Mesenchymal stem cell (in vitro differentiated cells and primary cell): ENCODE results near the gene AP3B1.
"Not testable (repeated sequence)": the region's sequence is repeated elsewhere in the genome, so short reads cannot be mapped to it uniquely, and the experiment has no call there.

Source experiments
- DNase-seq: peaks from one replicate; pipeline ENCODE4 v3.0.0-alpha.2; 2013
- H2AFZ ChIP-seq: one replicate; pipeline ENCODE4 v1.6.1; 2013; ENCODE audit warnings: low read depth, mild to moderate bottlenecking, control low read depth, inconsistent platforms, low read length, moderate library complexity
- H2AK5ac ChIP-seq: 2 replicates; pipeline ENCODE4 v1.6.1; 2013; ENCODE audit warnings: low read length, moderate library complexity, mild to moderate bottlenecking, inconsistent platforms; ENCODE audit not compliant: severe bottlenecking
- H2BK120ac ChIP-seq: one replicate; pipeline ENCODE4 v1.6.1; 2013; ENCODE audit warnings: low read depth, mild to moderate bottlenecking, inconsistent platforms, low read length, moderate library complexity
- H2BK12ac ChIP-seq, 2 experiments: one replicate each; pipeline ENCODE4 v1.6.1; 2013; ENCODE audit warnings: inconsistent platforms in 2 of 2, low read length in 2 of 2, mild to moderate bottlenecking in 2 of 2, moderate library complexity in 2 of 2, control low read depth in 1 of 2
- H2BK15ac ChIP-seq: one replicate; pipeline ENCODE4 v1.6.1; 2013; ENCODE audit warnings: mild to moderate bottlenecking, low read depth, inconsistent platforms; ENCODE audit not compliant: poor library complexity, severe bottlenecking
- H2BK5ac ChIP-seq: 2 replicates; pipeline ENCODE4 v1.6.1; 2013; ENCODE audit warnings: low read depth, mild to moderate bottlenecking, low read length, control low read depth, inconsistent platforms; ENCODE audit not compliant: poor library complexity, severe bottlenecking
- H3K14ac ChIP-seq, 2 experiments: one replicate each; pipeline ENCODE4 v1.6.1; 2013; ENCODE audit warnings: inconsistent platforms in 2 of 2, low read length in 2 of 2, control low read depth in 1 of 2, mild to moderate bottlenecking in 1 of 2, moderate library complexity in 1 of 2
- H3K18ac ChIP-seq, 2 experiments: one replicate each; pipeline ENCODE4 v1.6.1; 2013; ENCODE audit warnings: inconsistent platforms in 2 of 2, low read length in 2 of 2, control low read depth in 1 of 2, low read depth in 1 of 2, mild to moderate bottlenecking in 1 of 2
- H3K23ac ChIP-seq, 2 experiments: one replicate each; pipeline ENCODE4 v1.6.1; 2013; ENCODE audit warnings: inconsistent platforms in 2 of 2, low read length in 2 of 2, mild to moderate bottlenecking in 2 of 2, moderate library complexity in 2 of 2, control low read depth in 1 of 2
- H3K27ac ChIP-seq: 2 replicates; pipeline ENCODE4 v1.5.1; 2013; ENCODE audit warnings: mild to moderate bottlenecking, moderate library complexity, low read length, control low read depth, inconsistent platforms; ENCODE audit not compliant: poor library complexity, severe bottlenecking
- H3K27me3 ChIP-seq, 2 experiments: 2 replicates each; pipeline versions ENCODE4 v1.6.1 to v1.7.0; 2013; ENCODE audit warnings: low read length in 2 of 2, mild to moderate bottlenecking in 2 of 2, moderate library complexity in 2 of 2, control low read depth in 1 of 2, inconsistent platforms in 1 of 2; ENCODE audit not compliant: control insufficient read depth in 1 of 2, insufficient read depth in 1 of 2
- H3K36me3 ChIP-seq, 2 experiments: 2 replicates each; pipeline versions ENCODE4 v1.6.1 to v1.7.0; 2013; ENCODE audit warnings: low read length in 2 of 2, control low read depth in 1 of 2, inconsistent platforms in 1 of 2, low read depth in 1 of 2, mild to moderate bottlenecking in 1 of 2; ENCODE audit not compliant: insufficient read depth in 2 of 2, control insufficient read depth in 1 of 2
- H3K4ac ChIP-seq, 2 experiments: one replicate each; pipeline ENCODE4 v1.6.1; 2013; ENCODE audit warnings: inconsistent platforms in 2 of 2, low read length in 2 of 2, mild to moderate bottlenecking in 2 of 2, moderate library complexity in 2 of 2, control low read depth in 1 of 2, low read depth in 1 of 2
- H3K4me1 ChIP-seq: 2 replicates; pipeline ENCODE4 v1.6.1; 2013; ENCODE audit warnings: low read depth, low read length, control low read depth; ENCODE audit not compliant: control insufficient read depth, insufficient read depth
- H3K4me2 ChIP-seq: 2 replicates; pipeline ENCODE4 v1.6.1; 2013; ENCODE audit warnings: low read length, mild to moderate bottlenecking, inconsistent platforms; ENCODE audit not compliant: poor library complexity, severe bottlenecking
- H3K4me3 ChIP-seq, 2 experiments: 2 replicates each; pipeline versions ENCODE4 v1.5.1 to v1.7.0; 2013; ENCODE audit warnings: low read length in 2 of 2, mild to moderate bottlenecking in 2 of 2, control low read depth in 1 of 2, low read depth in 1 of 2; ENCODE audit not compliant: insufficient read depth in 1 of 2
- H3K79me1 ChIP-seq: replicated peaks from 2 replicates; pipeline ENCODE4 v1.6.1; 2013; ENCODE audit warnings: mild to moderate bottlenecking, control low read depth, low read length, inconsistent platforms; ENCODE audit not compliant: poor library complexity, severe bottlenecking
- H3K9ac ChIP-seq: 2 replicates; pipeline ENCODE4 v1.7.0; 2013; ENCODE audit warnings: mild to moderate bottlenecking, low read length, moderate library complexity
- H3K9me3 ChIP-seq: 2 replicates; pipeline ENCODE4 v1.7.0; 2013; ENCODE audit warnings: mild to moderate bottlenecking, low read length; ENCODE audit not compliant: control insufficient read depth
- H4K8ac ChIP-seq: one replicate; pipeline ENCODE4 v1.6.1; 2013; ENCODE audit warnings: inconsistent platforms, mild to moderate bottlenecking, low read length, moderate library complexity
- H4K91ac ChIP-seq: one replicate; pipeline ENCODE4 v1.6.1; 2013; ENCODE audit warnings: mild to moderate bottlenecking, low read length, inconsistent platforms
- WGBS: methylation state at CpG from one replicate; pipeline ENCODE4 v1.1.7; 2013; ENCODE audit warnings: mixed read lengths; 5-methylcytosine and 5-hydroxymethylcytosine counted together

Gene AP3B1

GRCh38 chr5:78188681-78189080 is 105.8 kb downstream of the AP3B1 start:
- H4K8ac ChIP-seq, H3K4me1 ChIP-seq, H2BK120ac ChIP-seq, H3K4me3 ChIP-seq, H3K4me2 ChIP-seq, H3K9me3 ChIP-seq, H3K14ac ChIP-seq, DNase-seq, H3K27ac ChIP-seq, H2BK5ac ChIP-seq, H3K27me3 ChIP-seq, H4K91ac ChIP-seq, H2AFZ ChIP-seq, H3K79me1 ChIP-seq, H3K18ac ChIP-seq, H3K9ac ChIP-seq, H2AK5ac ChIP-seq, H2BK15ac ChIP-seq, H3K36me3 ChIP-seq, H3K23ac ChIP-seq, H2BK12ac ChIP-seq, H3K4ac ChIP-seq: not testable (repeated sequence)
- 100% methylated on average over 3 of the region's 4 CpGs for WGBS

GRCh38 chr5:78187172-78187571 is 107.3 kb downstream of the AP3B1 start:
- peaks cover 15% of the 10 kb centered on the region for H3K79me1 ChIP-seq
- no peak overlapping the region for H3K9ac ChIP-seq
- no peak overlapping the region for H4K91ac ChIP-seq
- no peaks in the 10 kb centered on the region for H3K27me3 ChIP-seq
- no peak overlapping the region for H3K4me2 ChIP-seq
- H2AFZ ChIP-seq = no peak overlapping the region
- no peak for DNase-seq
- H2BK15ac ChIP-seq = no peak overlapping the region
- peaks cover 9% of the 10 kb centered on the region for H3K9me3 ChIP-seq
- H3K14ac ChIP-seq = no peak overlapping the region
- H3K36me3 ChIP-seq = peaks cover 3% of the 10 kb centered on the region in 2 experiments
- no peak overlapping the region for H2AK5ac ChIP-seq
- H3K18ac ChIP-seq = no peak overlapping the region
- H3K27ac ChIP-seq = no peak overlapping the region
- no peak overlapping the region for H4K8ac ChIP-seq
- no peak overlapping the region for H3K23ac ChIP-seq
- H2BK120ac ChIP-seq = no peak overlapping the region
- no peak overlapping the region for H2BK12ac ChIP-seq
- no peak overlapping the region for H3K4ac ChIP-seq
- H2BK5ac ChIP-seq = no peak overlapping the region
- H3K4me1 ChIP-seq = no peaks in the 10 kb centered on the region
- H3K4me3 ChIP-seq = no peak overlapping the region

- Histone ChIP-seq H3K9me3 (no peaks in the 10 kb centered on the region), H3K9ac (no peak overlapping the region), H3K4me1 (no peaks in the 10 kb centered on the region), H3K27ac (no peak overlapping the region), H2BK120ac (no peak overlapping the region), H3K4me2 (no peak overlapping the region), H3K14ac (no peak overlapping the region), H3K18ac (no peak overlapping the region), H2BK15ac (no peak overlapping the region), H4K91ac (no peak overlapping the region), H4K8ac (no peak overlapping the region), H2AFZ (no peak overlapping the region), H3K36me3 (peaks cover 5 to 16% of the 10 kb centered on the region in 2 experiments), H3K79me1 (peaks cover 18% of the 10 kb centered on the region), H3K4me3 (no peak overlapping the region), H2BK5ac (no peak overlapping the region), H3K27me3 (no peaks in the 10 kb centered on the region), H2AK5ac (no peak overlapping the region), H3K23ac (no peak overlapping the region), H3K4ac (no peak overlapping the region), H2BK12ac (no peak overlapping the region)
- 95% methylated on average over 3 of the region's 3 CpGs for WGBS
- no peak for DNase-seq
Observed at GRCh38 chr5:78182838-78183237, 111.7 kb downstream of the AP3B1 start.

GRCh38 chr5:78178356-78178755 is 116.1 kb downstream of the AP3B1 start:
- Histone ChIP-seq H3K27ac (no peak overlapping the region), H2AK5ac (no peak overlapping the region), H3K4ac (no peak overlapping the region), H3K14ac (no peak overlapping the region), H3K18ac (no peak overlapping the region), H3K36me3 (peaks cover 15 to 50% of the 10 kb centered on the region in 2 experiments), H2BK120ac (no peak overlapping the region), H4K8ac (no peak overlapping the region), H3K79me1 (peaks cover 15% of the 10 kb centered on the region), H3K27me3 (no peaks in the 10 kb centered on the region), H4K91ac (no peak overlapping the region), H3K4me3 (no peak overlapping the region), H2BK12ac (no peak overlapping the region), H3K9me3 (peaks cover 3% of the 10 kb centered on the region), H3K23ac (no peak overlapping the region), H2BK5ac (no peak overlapping the region), H2BK15ac (no peak overlapping the region), H3K4me1 (no peaks in the 10 kb centered on the region), H3K9ac (no peak overlapping the region), H3K4me2 (no peak overlapping the region), H2AFZ (no peak overlapping the region)
- WGBS = 93% methylated on average over 5 of the region's 5 CpGs
- no peak for DNase-seq
